Liver (tissue), 3 donors: ENCODE measurements around the gene MYLK3.

ENCODE experiments used
- EGR1 ChIP-seq, 2 donors: IDR thresholded peaks; 2 replicates each; pipeline ENCODE4 v1.6.1; 2016 to 2018; ENCODE audit warnings: antibody characterized with exemption in 2 of 2, low read depth in 2 of 2
- FOXA1 ChIP-seq: IDR thresholded peaks from 2 replicates; pipeline ENCODE4 v1.6.1; 2016; ENCODE audit warnings: antibody characterized with exemption
- GABPA ChIP-seq, 2 donors: IDR thresholded peaks in 1 of 2; conservative IDR thresholded peaks in 1 of 2; 2 replicates each; pipeline ENCODE4 v1.6.1; 2016; ENCODE audit warnings: antibody characterized with exemption in 2 of 2, mild to moderate bottlenecking in 1 of 2, moderate library complexity in 1 of 2
- HNF4G ChIP-seq: IDR thresholded peaks from 2 replicates; pipeline ENCODE4 v1.6.1; 2016; ENCODE audit warnings: antibody characterized with exemption
- JUND ChIP-seq, 2 donors: IDR thresholded peaks; 2 replicates each; pipeline ENCODE4 v1.6.1; 2016; ENCODE audit warnings: antibody characterized with exemption in 2 of 2
- RAD21 ChIP-seq, 2 donors: IDR thresholded peaks; 2 replicates each; pipeline ENCODE4 v1.6.1; 2016; ENCODE audit warnings: antibody characterized with exemption in 2 of 2, mild to moderate bottlenecking in 2 of 2
- RXRA ChIP-seq, 2 donors: IDR thresholded peaks; 2 replicates each; pipeline ENCODE4 v1.6.1; 2017 to 2018; ENCODE audit warnings: antibody characterized with exemption in 2 of 2, mild to moderate bottlenecking in 1 of 2
- SP1 ChIP-seq: IDR thresholded peaks from 2 replicates; pipeline ENCODE4 v1.6.1; 2018; ENCODE audit warnings: antibody characterized with exemption, mild to moderate bottlenecking
- TAF1 ChIP-seq: conservative IDR thresholded peaks from 2 replicates; pipeline ENCODE4 v1.6.1; 2016; ENCODE audit warnings: antibody characterized with exemption, mild to moderate bottlenecking
- YY1 ChIP-seq: IDR thresholded peaks from 2 replicates; pipeline ENCODE4 v1.6.1; 2016; ENCODE audit warnings: antibody characterized with exemption, mild to moderate bottlenecking
- TF ChIP-seq, protein P1 (sequence below): fragments of 150-350 bp; IDR thresholded peaks from 2 replicates; pipeline ENCODE4 v1.5.1; 2017; ENCODE audit warnings: improper control_type of control experiment, low read depth, low read length; ENCODE audit not compliant: missing input control
- TF ChIP-seq, protein P2 (sequence below): IDR thresholded peaks from 2 replicates; pipeline ENCODE4 v1.6.1; 2016; ENCODE audit warnings: antibody characterized with exemption
- TF ChIP-seq, protein P3 (sequence below): IDR thresholded peaks from 2 replicates; pipeline ENCODE4 v1.6.1; 2016; ENCODE audit warnings: antibody characterized with exemption, mild to moderate bottlenecking
- TF ChIP-seq, protein P4 (sequence below): IDR thresholded peaks from 2 replicates; pipeline ENCODE4 v1.6.1; 2016; ENCODE audit warnings: antibody characterized with exemption
- donor health status: healthy.
- donor health status: healthy.

DNA sequence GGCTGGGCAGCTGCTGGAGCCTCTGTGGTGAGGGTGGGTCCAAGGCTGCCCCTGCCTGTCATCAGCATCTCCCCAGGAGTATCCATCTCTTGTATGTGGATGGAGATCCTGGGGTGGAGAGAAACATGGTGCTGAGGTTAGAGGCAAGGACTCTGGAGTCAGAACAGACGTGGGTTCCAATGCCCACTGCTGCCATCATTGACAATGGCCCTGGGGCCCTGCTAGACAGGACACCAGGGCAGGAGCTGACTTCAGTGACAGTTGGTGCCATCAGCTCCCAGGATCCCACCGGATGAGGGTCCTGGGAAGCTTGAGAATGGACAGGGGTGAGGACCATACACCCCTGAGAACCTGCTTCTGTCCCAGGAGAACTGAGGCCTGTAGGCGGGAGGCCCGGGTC lies 15.6 kb downstream of the MYLK3 start:
- TF ChIP-seq RXRA (IDR thresholded peaks at IDR 0.05) (no peak), JUND (IDR thresholded peaks at IDR 0.05) (no peak), EGR1 (IDR thresholded peaks at IDR 0.05; ENCODE audit: low read depth in 2 of 2) (no peak), RAD21 (IDR thresholded peaks at IDR 0.05) (no peak), YY1 (no peak), GABPA (IDR thresholded peaks at IDR 0.05 in 1 of 2, conservative IDR thresholded peaks at IDR 0.05 in 1 of 2) (no peak), SP1 (no peak), FOXA1 (no peak), TAF1 (no peak), HNF4G (no peak)
- TF ChIP-seq, protein P1, sequence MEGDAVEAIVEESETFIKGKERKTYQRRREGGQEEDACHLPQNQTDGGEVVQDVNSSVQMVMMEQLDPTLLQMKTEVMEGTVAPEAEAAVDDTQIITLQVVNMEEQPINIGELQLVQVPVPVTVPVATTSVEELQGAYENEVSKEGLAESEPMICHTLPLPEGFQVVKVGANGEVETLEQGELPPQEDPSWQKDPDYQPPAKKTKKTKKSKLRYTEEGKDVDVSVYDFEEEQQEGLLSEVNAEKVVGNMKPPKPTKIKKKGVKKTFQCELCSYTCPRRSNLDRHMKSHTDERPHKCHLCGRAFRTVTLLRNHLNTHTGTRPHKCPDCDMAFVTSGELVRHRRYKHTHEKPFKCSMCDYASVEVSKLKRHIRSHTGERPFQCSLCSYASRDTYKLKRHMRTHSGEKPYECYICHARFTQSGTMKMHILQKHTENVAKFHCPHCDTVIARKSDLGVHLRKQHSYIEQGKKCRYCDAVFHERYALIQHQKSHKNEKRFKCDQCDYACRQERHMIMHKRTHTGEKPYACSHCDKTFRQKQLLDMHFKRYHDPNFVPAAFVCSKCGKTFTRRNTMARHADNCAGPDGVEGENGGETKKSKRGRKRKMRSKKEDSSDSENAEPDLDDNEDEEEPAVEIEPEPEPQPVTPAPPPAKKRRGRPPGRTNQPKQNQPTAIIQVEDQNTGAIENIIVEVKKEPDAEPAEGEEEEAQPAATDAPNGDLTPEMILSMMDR, result no peak
- TF ChIP-seq, protein P2, sequence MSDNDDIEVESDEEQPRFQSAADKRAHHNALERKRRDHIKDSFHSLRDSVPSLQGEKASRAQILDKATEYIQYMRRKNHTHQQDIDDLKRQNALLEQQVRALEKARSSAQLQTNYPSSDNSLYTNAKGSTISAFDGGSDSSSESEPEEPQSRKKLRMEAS, result no peak
- TF ChIP-seq, protein P3, sequence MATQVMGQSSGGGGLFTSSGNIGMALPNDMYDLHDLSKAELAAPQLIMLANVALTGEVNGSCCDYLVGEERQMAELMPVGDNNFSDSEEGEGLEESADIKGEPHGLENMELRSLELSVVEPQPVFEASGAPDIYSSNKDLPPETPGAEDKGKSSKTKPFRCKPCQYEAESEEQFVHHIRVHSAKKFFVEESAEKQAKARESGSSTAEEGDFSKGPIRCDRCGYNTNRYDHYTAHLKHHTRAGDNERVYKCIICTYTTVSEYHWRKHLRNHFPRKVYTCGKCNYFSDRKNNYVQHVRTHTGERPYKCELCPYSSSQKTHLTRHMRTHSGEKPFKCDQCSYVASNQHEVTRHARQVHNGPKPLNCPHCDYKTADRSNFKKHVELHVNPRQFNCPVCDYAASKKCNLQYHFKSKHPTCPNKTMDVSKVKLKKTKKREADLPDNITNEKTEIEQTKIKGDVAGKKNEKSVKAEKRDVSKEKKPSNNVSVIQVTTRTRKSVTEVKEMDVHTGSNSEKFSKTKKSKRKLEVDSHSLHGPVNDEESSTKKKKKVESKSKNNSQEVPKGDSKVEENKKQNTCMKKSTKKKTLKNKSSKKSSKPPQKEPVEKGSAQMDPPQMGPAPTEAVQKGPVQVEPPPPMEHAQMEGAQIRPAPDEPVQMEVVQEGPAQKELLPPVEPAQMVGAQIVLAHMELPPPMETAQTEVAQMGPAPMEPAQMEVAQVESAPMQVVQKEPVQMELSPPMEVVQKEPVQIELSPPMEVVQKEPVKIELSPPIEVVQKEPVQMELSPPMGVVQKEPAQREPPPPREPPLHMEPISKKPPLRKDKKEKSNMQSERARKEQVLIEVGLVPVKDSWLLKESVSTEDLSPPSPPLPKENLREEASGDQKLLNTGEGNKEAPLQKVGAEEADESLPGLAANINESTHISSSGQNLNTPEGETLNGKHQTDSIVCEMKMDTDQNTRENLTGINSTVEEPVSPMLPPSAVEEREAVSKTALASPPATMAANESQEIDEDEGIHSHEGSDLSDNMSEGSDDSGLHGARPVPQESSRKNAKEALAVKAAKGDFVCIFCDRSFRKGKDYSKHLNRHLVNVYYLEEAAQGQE, result no peak
- TF ChIP-seq, protein P4, sequence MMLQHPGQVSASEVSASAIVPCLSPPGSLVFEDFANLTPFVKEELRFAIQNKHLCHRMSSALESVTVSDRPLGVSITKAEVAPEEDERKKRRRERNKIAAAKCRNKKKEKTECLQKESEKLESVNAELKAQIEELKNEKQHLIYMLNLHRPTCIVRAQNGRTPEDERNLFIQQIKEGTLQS, result no peak
